GM23338 (cell line): ENCODE results near the gene STK32C. TPM values are rescaled to one million over a fixed set of nuclear protein-coding genes. Genes with fewer than 3 reads are reported as not detected.

Experiments used
- ATAC-seq: fragments of 200-7000 bp; cut with Tn5 transposase; 3 replicates; pipeline ENCODE4 v1.9.1; 2020
- DNase-seq: peaks from one replicate; pipeline ENCODE4 v3.0.0-alpha.2; 2015; ENCODE audit warnings: low spot score
- H2AFZ ChIP-seq: fragments of 200-600 bp; sonication (generic); 2 replicates; pipeline ENCODE4 v1.8.0; 2016; ENCODE audit warnings: antibody characterized with exemption, mild to moderate bottlenecking, moderate library complexity
- H3F3A ChIP-seq: fragments of 200-600 bp; sonication (generic); replicated peaks from 2 replicates; pipeline ENCODE4 v1.8.0; 2017; ENCODE audit warnings: antibody characterized with exemption, mixed run types, low read depth
- H3K27ac ChIP-seq: fragments of 200-600 bp; sonication (generic); 2 replicates; pipeline ENCODE4 v1.6.1; 2016; ENCODE audit warnings: low read depth
- H3K27me3 ChIP-seq: fragments of 200-600 bp; sonication (generic); 2 replicates; pipeline ENCODE4 v1.8.0; 2016; ENCODE audit warnings: mild to moderate bottlenecking, mixed run types, moderate library complexity; ENCODE audit not compliant: insufficient read depth
- H3K36me3 ChIP-seq: fragments of 200-600 bp; sonication (generic); 2 replicates; pipeline ENCODE4 v1.8.0; 2016; ENCODE audit warnings: mild to moderate bottlenecking; ENCODE audit not compliant: insufficient read depth
- H3K4me1 ChIP-seq: fragments of 200-600 bp; sonication (generic); 2 replicates; pipeline ENCODE4 v1.8.0; 2016; ENCODE audit warnings: mild to moderate bottlenecking, moderate library complexity; ENCODE audit not compliant: insufficient read depth
- H3K4me2 ChIP-seq: fragments of 200-600 bp; sonication (generic); 2 replicates; pipeline ENCODE4 v1.7.1; 2017; ENCODE audit warnings: mixed run types
- H3K4me3 ChIP-seq: fragments of 200-600 bp; sonication (generic); 2 replicates; pipeline ENCODE4 v1.6.1; 2016; ENCODE audit warnings: mixed run types
- H3K79me2 ChIP-seq: fragments of 200-600 bp; sonication (generic); replicated peaks from 2 replicates; pipeline ENCODE4 v1.8.0; 2017; ENCODE audit warnings: mild to moderate bottlenecking; ENCODE audit not compliant: insufficient read depth
- H3K9me2 ChIP-seq: fragments of 200-600 bp; sonication (generic); 2 replicates; pipeline ENCODE4 v1.8.0; 2017; ENCODE audit not compliant: insufficient read depth
- H4K20me1 ChIP-seq: fragments of 200-600 bp; sonication (generic); replicated peaks from 2 replicates; pipeline ENCODE4 v1.8.0; 2017; ENCODE audit warnings: mild to moderate bottlenecking; ENCODE audit not compliant: insufficient read depth
- H3K27ac Mint-ChIP-seq: 2 replicates; pipeline ENCODE4 v1.8.0; 2020; ENCODE audit warnings: inconsistent platforms, mild to moderate bottlenecking, moderate library complexity, mixed read lengths
- H3K27me3 Mint-ChIP-seq: 3 replicates; pipeline ENCODE4 v1.8.0; 2022; ENCODE audit warnings: low read depth, mild to moderate bottlenecking, moderate library complexity, mixed read lengths, inconsistent platforms; ENCODE audit not compliant: insufficient read depth, poor library complexity
- H3K36me3 Mint-ChIP-seq: 3 replicates; pipeline ENCODE4 v1.8.0; 2021; ENCODE audit warnings: low read depth, mild to moderate bottlenecking, inconsistent platforms, moderate library complexity, mixed read lengths
- H3K4me1 Mint-ChIP-seq: 3 replicates; pipeline ENCODE4 v1.8.0; 2020; ENCODE audit warnings: mild to moderate bottlenecking, inconsistent platforms, mixed read lengths
- H3K4me3 Mint-ChIP-seq: 3 replicates; pipeline ENCODE4 v1.8.0; 2021; ENCODE audit warnings: moderate library complexity, mild to moderate bottlenecking, inconsistent platforms, mixed read lengths
- H3K9me3 Mint-ChIP-seq: 3 replicates; pipeline ENCODE4 v1.8.0; 2020; ENCODE audit warnings: moderate library complexity, mild to moderate bottlenecking, inconsistent platforms, mixed read lengths
- CREB1 ChIP-seq: fragments of 250-450 bp; sonication (Bioruptor Pico); IDR thresholded peaks from 2 replicates; pipeline ENCODE4 v1.5.0; 2020; ENCODE audit warnings: low read depth, mild to moderate bottlenecking, moderate library complexity
- EZH2phosphoT487 ChIP-seq: fragments of 200-600 bp; sonication (generic); IDR thresholded peaks from one replicate; pipeline ENCODE4 v1.8.1; 2018; ENCODE audit warnings: antibody characterized with exemption; ENCODE audit not compliant: unreplicated experiment
- NANOG ChIP-seq: IDR thresholded peaks from 2 replicates; pipeline ENCODE4 v1.6.1; 2016; ENCODE audit warnings: antibody characterized with exemption, borderline replicate concordance
- STAT1 ChIP-seq: IDR thresholded peaks from one replicate; pipeline ENCODE4 v1.6.1; 2016; ENCODE audit warnings: antibody characterized with exemption; ENCODE audit not compliant: unreplicated experiment
- ZNF114 ChIP-seq: fragments of 250-450 bp; sonication (Bioruptor Pico); IDR thresholded peaks from 2 replicates; pipeline ENCODE4 v1.5.0; 2020; ENCODE audit warnings: mild to moderate bottlenecking, moderate library complexity
- ZNF331 ChIP-seq: fragments of 250-450 bp; sonication (Bioruptor Pico); IDR thresholded peaks from 2 replicates; pipeline ENCODE4 v1.5.0; 2020; ENCODE audit warnings: low read depth, mild to moderate bottlenecking, moderate library complexity
- polyA plus RNA-seq: library from polyadenylated mRNA; unstranded; fragments of >200 nt; fragmentation: Nextera tagmentation; extraction: Ambion mirVana; gene quantifications from 2 replicates; pipeline ENCODE4 v1.2.1, GENCODE V29; 2016
- total RNA-seq: library from RNA; depleted of rRNA; stranded (reverse); fragments of >200 nt; shearing (Covaris generic); gene quantifications from 2 replicates; pipeline ENCODE4 v1.2.3, GENCODE V29; 2014
- TF ChIP-seq, protein P1 (sequence below): IDR thresholded peaks from 2 replicates; pipeline ENCODE4 v1.6.1; 2016; ENCODE audit warnings: antibody characterized with exemption
- TF ChIP-seq, protein P2 (sequence below): fragments of 250-450 bp; sonication (Bioruptor Pico); IDR thresholded peaks from 2 replicates; pipeline ENCODE4 v1.5.0; 2020; ENCODE audit warnings: mild to moderate bottlenecking, moderate library complexity
- TF ChIP-seq, protein P3 (sequence below): IDR thresholded peaks from one replicate; pipeline ENCODE4 v1.6.1; 2018; ENCODE audit warnings: antibody characterized with exemption; ENCODE audit not compliant: unreplicated experiment
- TF ChIP-seq, protein P4 (sequence below), 2 experiments: fragments of 200-600 bp in 1 of 2; sonication (generic) in 1 of 2; conservative IDR thresholded peaks; 2 replicates each; pipeline versions ENCODE4 v1.5.1 to v1.6.1; 2016 to 2017; ENCODE audit warnings: antibody characterized with exemption in 2 of 2, low read depth in 2 of 2, mild to moderate bottlenecking in 2 of 2, moderate library complexity in 1 of 2

STK32C gene
- total and polyA plus RNA-seq, 2 experiments from 2014 or later = 10.2 to 20.5 TPM

DNA sequence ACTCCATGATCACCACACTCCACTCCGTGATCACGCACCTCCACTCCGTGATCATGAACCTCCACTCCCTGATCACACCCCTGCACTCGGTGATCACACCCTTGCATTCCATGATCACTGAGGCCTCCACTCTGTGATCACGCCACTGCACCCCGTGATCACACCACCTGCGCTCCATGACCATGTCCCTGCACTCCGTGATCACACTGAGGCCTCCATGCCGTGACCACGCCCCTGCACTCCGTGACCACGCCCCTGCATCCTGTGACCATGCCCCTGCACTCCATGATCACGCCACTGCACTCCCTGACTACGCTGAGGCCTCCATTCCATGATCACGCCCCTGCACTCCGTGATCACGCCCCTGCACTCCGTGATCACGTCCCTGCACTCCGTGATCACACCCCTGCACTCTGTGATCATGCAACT, 27.1 kb downstream of the STK32C start (continued):
- no peak for TF ChIP-seq ZNF114 (CRISPR knock-in tag)
- TF ChIP-seq, protein P1, sequence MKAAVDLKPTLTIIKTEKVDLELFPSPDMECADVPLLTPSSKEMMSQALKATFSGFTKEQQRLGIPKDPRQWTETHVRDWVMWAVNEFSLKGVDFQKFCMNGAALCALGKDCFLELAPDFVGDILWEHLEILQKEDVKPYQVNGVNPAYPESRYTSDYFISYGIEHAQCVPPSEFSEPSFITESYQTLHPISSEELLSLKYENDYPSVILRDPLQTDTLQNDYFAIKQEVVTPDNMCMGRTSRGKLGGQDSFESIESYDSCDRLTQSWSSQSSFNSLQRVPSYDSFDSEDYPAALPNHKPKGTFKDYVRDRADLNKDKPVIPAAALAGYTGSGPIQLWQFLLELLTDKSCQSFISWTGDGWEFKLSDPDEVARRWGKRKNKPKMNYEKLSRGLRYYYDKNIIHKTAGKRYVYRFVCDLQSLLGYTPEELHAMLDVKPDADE = no peak

DNA sequence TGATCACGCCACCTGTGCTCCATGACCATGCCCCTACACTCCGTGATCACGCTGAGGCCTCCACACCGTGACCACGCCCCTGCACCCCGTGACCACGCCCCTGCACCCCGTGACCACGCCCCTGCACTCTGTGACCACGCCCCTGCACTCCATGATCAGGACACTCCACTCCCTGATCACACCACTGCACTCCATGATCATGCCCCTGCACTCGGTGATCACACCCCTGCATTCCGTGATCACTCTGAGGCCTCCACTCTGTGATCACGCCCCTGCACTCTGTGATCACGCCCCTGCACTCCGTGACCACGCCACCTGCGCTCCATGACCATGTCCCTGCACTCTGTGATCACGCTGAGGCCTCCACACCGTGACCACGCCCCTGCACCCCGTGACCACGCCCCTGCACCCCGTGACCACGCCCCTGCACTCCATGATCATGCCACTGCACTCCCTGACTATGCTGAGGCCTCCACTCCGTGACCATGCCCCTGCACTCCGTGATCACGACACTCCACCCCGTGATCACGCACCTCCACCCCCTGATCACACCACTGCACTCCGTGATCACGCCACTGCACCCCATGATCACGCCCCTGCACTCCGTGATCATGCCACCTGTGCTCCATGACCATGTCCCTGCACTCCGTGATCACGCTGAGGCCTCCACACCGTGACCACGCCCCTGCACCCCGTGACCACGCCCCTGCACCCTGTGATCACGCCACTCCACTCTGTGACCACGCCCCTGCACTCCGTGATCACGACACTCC, 27.7 kb downstream of the STK32C start:
- H4K20me1 ChIP-seq = no peaks in the 10 kb centered on the region
- DNase-seq (no peak), ATAC-seq (no peak)
- Mint-ChIP-seq H3K9me3 (no peaks in the 10 kb centered on the region; the same call in 2 of the 3 replicates), H3K4me3 (no peak overlapping the region), H3K27ac (no peak overlapping the region), H3K4me1 (peaks cover 13% of the 10 kb centered on the region), H3K36me3 (no peaks in the 10 kb centered on the region; the same call in 2 of the 3 replicates), H3K27me3 (peaks cover 21% of the 10 kb centered on the region)
- no peak for TF ChIP-seq NANOG
- no peak for TF ChIP-seq STAT1
- TF ChIP-seq, protein P2, sequence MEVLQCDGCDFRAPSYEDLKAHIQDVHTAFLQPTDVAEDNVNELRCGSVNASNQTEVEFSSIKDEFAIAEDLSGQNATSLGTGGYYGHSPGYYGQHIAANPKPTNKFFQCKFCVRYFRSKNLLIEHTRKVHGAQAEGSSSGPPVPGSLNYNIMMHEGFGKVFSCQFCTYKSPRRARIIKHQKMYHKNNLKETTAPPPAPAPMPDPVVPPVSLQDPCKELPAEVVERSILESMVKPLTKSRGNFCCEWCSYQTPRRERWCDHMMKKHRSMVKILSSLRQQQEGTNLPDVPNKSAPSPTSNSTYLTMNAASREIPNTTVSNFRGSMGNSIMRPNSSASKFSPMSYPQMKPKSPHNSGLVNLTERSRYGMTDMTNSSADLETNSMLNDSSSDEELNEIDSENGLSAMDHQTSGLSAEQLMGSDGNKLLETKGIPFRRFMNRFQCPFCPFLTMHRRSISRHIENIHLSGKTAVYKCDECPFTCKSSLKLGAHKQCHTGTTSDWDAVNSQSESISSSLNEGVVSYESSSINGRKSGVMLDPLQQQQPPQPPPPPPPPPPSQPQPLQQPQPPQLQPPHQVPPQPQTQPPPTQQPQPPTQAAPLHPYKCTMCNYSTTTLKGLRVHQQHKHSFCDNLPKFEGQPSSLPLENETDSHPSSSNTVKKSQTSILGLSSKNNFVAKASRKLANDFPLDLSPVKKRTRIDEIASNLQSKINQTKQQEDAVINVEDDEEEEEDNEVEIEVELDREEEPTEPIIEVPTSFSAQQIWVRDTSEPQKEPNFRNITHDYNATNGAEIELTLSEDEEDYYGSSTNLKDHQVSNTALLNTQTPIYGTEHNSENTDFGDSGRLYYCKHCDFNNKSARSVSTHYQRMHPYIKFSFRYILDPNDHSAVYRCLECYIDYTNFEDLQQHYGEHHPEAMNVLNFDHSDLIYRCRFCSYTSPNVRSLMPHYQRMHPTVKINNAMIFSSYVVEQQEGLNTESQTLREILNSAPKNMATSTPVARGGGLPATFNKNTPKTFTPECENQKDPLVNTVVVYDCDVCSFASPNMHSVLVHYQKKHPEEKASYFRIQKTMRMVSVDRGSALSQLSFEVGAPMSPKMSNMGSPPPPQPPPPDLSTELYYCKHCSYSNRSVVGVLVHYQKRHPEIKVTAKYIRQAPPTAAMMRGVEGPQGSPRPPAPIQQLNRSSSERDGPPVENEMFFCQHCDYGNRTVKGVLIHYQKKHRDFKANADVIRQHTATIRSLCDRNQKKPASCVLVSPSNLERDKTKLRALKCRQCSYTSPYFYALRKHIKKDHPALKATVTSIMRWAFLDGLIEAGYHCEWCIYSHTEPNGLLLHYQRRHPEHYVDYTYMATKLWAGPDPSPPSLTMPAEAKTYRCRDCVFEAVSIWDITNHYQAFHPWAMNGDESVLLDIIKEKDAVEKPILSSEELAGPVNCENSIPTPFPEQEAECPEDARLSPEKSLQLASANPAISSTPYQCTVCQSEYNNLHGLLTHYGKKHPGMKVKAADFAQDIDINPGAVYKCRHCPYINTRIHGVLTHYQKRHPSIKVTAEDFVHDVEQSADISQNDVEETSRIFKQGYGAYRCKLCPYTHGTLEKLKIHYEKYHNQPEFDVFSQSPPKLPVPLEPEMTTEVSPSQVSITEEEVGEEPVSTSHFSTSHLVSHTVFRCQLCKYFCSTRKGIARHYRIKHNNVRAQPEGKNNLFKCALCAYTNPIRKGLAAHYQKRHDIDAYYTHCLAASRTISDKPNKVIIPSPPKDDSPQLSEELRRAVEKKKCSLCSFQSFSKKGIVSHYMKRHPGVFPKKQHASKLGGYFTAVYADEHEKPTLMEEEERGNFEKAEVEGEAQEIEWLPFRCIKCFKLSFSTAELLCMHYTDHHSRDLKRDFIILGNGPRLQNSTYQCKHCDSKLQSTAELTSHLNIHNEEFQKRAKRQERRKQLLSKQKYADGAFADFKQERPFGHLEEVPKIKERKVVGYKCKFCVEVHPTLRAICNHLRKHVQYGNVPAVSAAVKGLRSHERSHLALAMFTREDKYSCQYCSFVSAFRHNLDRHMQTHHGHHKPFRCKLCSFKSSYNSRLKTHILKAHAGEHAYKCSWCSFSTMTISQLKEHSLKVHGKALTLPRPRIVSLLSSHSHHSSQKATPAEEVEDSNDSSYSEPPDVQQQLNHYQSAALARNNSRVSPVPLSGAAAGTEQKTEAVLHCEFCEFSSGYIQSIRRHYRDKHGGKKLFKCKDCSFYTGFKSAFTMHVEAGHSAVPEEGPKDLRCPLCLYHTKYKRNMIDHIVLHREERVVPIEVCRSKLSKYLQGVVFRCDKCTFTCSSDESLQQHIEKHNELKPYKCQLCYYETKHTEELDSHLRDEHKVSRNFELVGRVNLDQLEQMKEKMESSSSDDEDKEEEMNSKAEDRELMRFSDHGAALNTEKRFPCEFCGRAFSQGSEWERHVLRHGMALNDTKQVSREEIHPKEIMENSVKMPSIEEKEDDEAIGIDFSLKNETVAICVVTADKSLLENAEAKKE (CRISPR knock-in tag) = no peak
- TF ChIP-seq CREB1 (CRISPR knock-in tag) = no peak
- TF ChIP-seq EZH2phosphoT487 = no peak
- no peak for TF ChIP-seq ZNF114 (CRISPR knock-in tag)
- TF ChIP-seq, protein P3, sequence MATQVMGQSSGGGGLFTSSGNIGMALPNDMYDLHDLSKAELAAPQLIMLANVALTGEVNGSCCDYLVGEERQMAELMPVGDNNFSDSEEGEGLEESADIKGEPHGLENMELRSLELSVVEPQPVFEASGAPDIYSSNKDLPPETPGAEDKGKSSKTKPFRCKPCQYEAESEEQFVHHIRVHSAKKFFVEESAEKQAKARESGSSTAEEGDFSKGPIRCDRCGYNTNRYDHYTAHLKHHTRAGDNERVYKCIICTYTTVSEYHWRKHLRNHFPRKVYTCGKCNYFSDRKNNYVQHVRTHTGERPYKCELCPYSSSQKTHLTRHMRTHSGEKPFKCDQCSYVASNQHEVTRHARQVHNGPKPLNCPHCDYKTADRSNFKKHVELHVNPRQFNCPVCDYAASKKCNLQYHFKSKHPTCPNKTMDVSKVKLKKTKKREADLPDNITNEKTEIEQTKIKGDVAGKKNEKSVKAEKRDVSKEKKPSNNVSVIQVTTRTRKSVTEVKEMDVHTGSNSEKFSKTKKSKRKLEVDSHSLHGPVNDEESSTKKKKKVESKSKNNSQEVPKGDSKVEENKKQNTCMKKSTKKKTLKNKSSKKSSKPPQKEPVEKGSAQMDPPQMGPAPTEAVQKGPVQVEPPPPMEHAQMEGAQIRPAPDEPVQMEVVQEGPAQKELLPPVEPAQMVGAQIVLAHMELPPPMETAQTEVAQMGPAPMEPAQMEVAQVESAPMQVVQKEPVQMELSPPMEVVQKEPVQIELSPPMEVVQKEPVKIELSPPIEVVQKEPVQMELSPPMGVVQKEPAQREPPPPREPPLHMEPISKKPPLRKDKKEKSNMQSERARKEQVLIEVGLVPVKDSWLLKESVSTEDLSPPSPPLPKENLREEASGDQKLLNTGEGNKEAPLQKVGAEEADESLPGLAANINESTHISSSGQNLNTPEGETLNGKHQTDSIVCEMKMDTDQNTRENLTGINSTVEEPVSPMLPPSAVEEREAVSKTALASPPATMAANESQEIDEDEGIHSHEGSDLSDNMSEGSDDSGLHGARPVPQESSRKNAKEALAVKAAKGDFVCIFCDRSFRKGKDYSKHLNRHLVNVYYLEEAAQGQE = no peak
- no peak for TF ChIP-seq ZNF331 (CRISPR knock-in tag)
- TF ChIP-seq, protein P4, sequence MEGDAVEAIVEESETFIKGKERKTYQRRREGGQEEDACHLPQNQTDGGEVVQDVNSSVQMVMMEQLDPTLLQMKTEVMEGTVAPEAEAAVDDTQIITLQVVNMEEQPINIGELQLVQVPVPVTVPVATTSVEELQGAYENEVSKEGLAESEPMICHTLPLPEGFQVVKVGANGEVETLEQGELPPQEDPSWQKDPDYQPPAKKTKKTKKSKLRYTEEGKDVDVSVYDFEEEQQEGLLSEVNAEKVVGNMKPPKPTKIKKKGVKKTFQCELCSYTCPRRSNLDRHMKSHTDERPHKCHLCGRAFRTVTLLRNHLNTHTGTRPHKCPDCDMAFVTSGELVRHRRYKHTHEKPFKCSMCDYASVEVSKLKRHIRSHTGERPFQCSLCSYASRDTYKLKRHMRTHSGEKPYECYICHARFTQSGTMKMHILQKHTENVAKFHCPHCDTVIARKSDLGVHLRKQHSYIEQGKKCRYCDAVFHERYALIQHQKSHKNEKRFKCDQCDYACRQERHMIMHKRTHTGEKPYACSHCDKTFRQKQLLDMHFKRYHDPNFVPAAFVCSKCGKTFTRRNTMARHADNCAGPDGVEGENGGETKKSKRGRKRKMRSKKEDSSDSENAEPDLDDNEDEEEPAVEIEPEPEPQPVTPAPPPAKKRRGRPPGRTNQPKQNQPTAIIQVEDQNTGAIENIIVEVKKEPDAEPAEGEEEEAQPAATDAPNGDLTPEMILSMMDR (conservative IDR thresholded peaks at IDR 0.05; ENCODE audit: low read depth in 2 of 2) = no peak
- H3K27ac ChIP-seq = no peak overlapping the region
- H3K27me3 ChIP-seq = no peaks in the 10 kb centered on the region
- no peaks in the 10 kb centered on the region for H3K36me3 ChIP-seq
- no peak overlapping the region for H3K4me3 ChIP-seq
- no peak overlapping the region for H2AFZ ChIP-seq
- no peak overlapping the region for H3K4me2 ChIP-seq
- H3K4me1 ChIP-seq = no peaks in the 10 kb centered on the region
- H3F3A ChIP-seq = no peaks in the 10 kb centered on the region
- H3K9me2 ChIP-seq = no peaks in the 10 kb centered on the region
- no peaks in the 10 kb centered on the region for H3K79me2 ChIP-seq
